HFFc6 (cell line): ENCODE results near the gene WNK3. TPM values are rescaled to one million over a fixed set of nuclear protein-coding genes. Genes with fewer than 3 reads are reported as not detected.
"Not testable (repeated sequence)": the region's sequence is repeated elsewhere in the genome, so short reads cannot be mapped to it uniquely, and the experiment has no call there.

Source experiments
- DNase-seq: peaks from one replicate; pipeline ENCODE4 v3.0.0-alpha.2; 2018
- H3K27ac Mint-ChIP-seq: 2 replicates; pipeline ENCODE4 v1.8.0; 2020; ENCODE audit warnings: mild to moderate bottlenecking, mixed read lengths
- H3K27me3 Mint-ChIP-seq: 2 replicates; pipeline ENCODE4 v1.8.0; 2021; ENCODE audit warnings: mild to moderate bottlenecking, moderate library complexity, mixed read lengths; ENCODE audit not compliant: insufficient read depth
- H3K36me3 Mint-ChIP-seq: 2 replicates; pipeline ENCODE4 v1.8.0; 2021; ENCODE audit warnings: low read depth, mixed read lengths
- H3K4me1 Mint-ChIP-seq: 2 replicates; pipeline ENCODE4 v1.8.0; 2020; ENCODE audit warnings: low read depth, mixed read lengths
- H3K4me3 Mint-ChIP-seq: 2 replicates; pipeline ENCODE4 v1.8.0; 2020; ENCODE audit warnings: mild to moderate bottlenecking, moderate library complexity, mixed read lengths
- H3K9me3 Mint-ChIP-seq: 2 replicates; pipeline ENCODE4 v1.8.0; 2020; ENCODE audit warnings: mild to moderate bottlenecking, mixed read lengths
- CTCF ChIP-seq: fragments of 200-600 bp; sonication (generic); IDR thresholded peaks from 2 replicates; pipeline ENCODE4 v1.5.0; 2021; ENCODE audit warnings: antibody characterized with exemption, mild to moderate bottlenecking
- long read RNA-seq: library from polyadenylated mRNA; unstranded; transcript quantifications from one replicate; pipeline ENCODE4 v2.0.0, GENCODE V29; 2019
- total RNA-seq, 6 experiments: library from RNA; stranded (reverse); fragmentation: NEBNext Ultra II Directional; extraction: Animal tissue kit (Norgen Biotek cat#: 25700); gene quantifications; 2 replicates in 1 of 6; 3 replicates in 5 of 6; pipeline ENCODE4 v1.2.3, GENCODE V29; 2021

The WNK3 gene
- total RNA-seq = not detected
- long read RNA-seq = 0 reads

DNA sequence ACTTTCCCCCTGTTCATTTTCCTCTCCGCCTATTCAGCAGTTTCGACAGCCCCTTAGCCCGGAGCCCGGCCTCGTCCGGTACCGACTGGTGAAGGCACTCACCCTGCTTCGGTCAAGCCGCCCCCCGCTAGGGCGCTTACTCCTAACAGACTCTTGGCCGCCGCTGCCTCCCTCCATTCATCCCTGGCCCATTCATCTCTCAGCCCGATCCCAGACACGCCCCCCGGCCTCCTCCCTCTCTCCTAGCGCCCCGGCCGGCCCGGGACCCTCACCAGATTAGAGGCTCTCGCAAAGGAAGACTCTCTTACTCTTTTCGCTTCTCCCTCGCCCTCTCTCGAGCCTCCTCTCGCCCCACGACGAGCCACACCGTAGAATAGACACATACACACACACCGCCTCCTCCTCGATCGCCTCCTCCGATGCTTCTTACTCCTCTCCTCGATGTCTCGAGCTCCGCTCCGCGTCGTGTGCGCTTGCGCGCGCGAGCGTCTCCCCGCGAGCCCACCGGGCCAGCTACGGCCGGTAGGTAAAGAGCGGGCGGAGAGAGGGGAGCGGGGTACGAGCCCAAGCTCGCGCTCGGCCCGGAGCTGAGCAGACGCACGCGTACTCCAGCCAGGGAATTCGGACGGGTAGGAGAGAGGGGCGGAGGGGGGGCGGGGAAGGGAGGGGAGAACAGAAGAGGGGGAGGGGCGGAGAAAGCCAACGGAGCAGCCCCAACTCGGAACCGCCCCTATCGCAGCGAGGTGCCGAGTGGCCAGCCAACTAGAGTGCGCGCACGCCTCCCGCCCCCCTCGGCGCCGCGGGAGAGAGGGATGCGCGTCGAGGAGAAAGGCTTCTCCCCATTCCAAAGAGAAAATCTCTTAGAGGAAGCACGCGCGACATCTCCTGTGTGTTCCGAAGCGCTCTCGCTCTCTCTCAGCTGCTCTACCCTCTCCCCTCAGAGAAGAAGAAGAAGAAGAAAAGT is at the start of gene WNK3:
WNK3 (minus strand) TSS at position 633 of the 964 bp plus-strand sequence.
- DNase-seq = no peak
- Mint-ChIP-seq H3K36me3 (no peaks in the 10 kb centered on the region), H3K9me3 (no peaks in the 10 kb centered on the region), H3K27ac (no peak within 1 kb of the TSS), H3K4me1 (no peaks in the 10 kb centered on the region), H3K27me3 (peaks cover 26% of the 10 kb centered on the region), H3K4me3 (peak within 1 kb of the TSS; percentile 66; the same call in 1 of the 2 replicates)
- no peak for TF ChIP-seq CTCF

GRCh38 chrX:54407266-54407665 is 49.4 kb upstream of the WNK3 start:
- H3K4me1 Mint-ChIP-seq = no peaks in the 10 kb centered on the region
- H3K27ac Mint-ChIP-seq = no peak overlapping the region
- no peak for DNase-seq
- no peak overlapping the region for H3K4me3 Mint-ChIP-seq
- no peak for TF ChIP-seq CTCF
- H3K27me3 Mint-ChIP-seq = peaks cover 7% of the 10 kb centered on the region
- H3K36me3 Mint-ChIP-seq = no peaks in the 10 kb centered on the region
- no peaks in the 10 kb centered on the region for H3K9me3 Mint-ChIP-seq

DNA sequence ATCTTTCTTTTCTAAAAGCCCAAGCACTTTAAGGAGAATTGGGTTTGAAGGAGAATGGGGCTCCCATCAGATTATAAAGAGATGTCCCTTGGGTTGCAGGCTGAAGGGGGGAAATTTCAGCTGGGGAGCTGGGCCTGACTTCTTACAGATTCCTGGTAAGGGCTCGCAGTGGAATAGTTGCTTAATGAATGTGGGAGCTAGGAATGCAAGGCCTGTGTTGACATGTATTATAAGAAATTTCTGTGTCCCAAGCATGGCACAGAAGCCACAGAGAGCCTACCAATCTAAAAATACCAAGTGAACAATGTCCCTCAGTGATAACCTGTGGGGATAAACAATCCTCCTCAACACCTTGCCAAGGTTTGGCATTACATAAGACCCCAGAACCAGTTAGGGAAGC is 39.3 kb upstream of the WNK3 start:
- TF ChIP-seq CTCF = no peak
- H3K27me3 Mint-ChIP-seq = peaks cover 1% of the 10 kb centered on the region
- H3K9me3 Mint-ChIP-seq = no peaks in the 10 kb centered on the region
- H3K4me1 Mint-ChIP-seq = no peaks in the 10 kb centered on the region
- no peak overlapping the region for H3K27ac Mint-ChIP-seq
- H3K4me3 Mint-ChIP-seq = no peak overlapping the region
- no peak for DNase-seq
- no peaks in the 10 kb centered on the region for H3K36me3 Mint-ChIP-seq

GRCh38 chrX:54386314-54386713 is 28.5 kb upstream of the WNK3 start:
- no peak for DNase-seq
- Mint-ChIP-seq H3K9me3 (no peaks in the 10 kb centered on the region), H3K4me3 (no peak overlapping the region), H3K27me3 (no peaks in the 10 kb centered on the region), H3K36me3 (no peaks in the 10 kb centered on the region), H3K4me1 (no peaks in the 10 kb centered on the region), H3K27ac (no peak overlapping the region)
- TF ChIP-seq CTCF = no peak

DNA sequence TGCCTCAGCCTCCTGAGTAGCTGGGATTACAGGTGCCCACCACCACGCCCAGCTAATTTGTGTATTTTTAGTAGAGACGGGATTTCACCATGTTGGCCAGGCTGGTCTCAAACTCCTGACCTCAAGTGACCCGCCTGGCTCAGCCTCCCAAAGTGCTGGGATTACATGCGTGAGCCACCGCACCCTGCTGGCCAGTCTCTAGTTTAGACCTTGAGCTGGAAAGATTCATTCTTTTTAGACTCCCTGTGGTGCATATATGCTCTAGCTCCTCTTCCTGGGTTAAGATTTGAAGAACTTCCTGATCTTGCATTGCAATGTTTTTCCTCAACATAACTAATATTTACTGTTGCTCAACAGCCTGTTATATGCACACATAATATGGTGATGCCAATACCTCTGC is 26.8 kb upstream of the WNK3 start:
- H3K27me3 Mint-ChIP-seq, H3K27ac Mint-ChIP-seq, H3K4me1 Mint-ChIP-seq, DNase-seq, H3K36me3 Mint-ChIP-seq, H3K9me3 Mint-ChIP-seq, H3K4me3 Mint-ChIP-seq: not testable (repeated sequence)

- H3K27ac Mint-ChIP-seq = no peak overlapping the region
- H3K4me1 Mint-ChIP-seq = no peaks in the 10 kb centered on the region
- no peak for DNase-seq
- TF ChIP-seq CTCF = no peak
- no peaks in the 10 kb centered on the region for H3K9me3 Mint-ChIP-seq
- peaks cover 26% of the 10 kb centered on the region for H3K27me3 Mint-ChIP-seq
- no peaks in the 10 kb centered on the region for H3K36me3 Mint-ChIP-seq
- no peak overlapping the region for H3K4me3 Mint-ChIP-seq
Observed at GRCh38 chrX:54359408-54359807, 1.6 kb upstream of the WNK3 start.
